Naive thymus-derived CD8-positive, alpha-beta T cell (primary cell): ENCODE results near the gene ARNT2. TPM values are rescaled to one million over a fixed set of nuclear protein-coding genes. Genes with fewer than 3 reads are reported as not detected.

Experiments
- ATAC-seq, 2 donors: fragments of 150-1000 bp; cut with Tn5 transposase in 1 of 2; sonication (Bioruptor Pico), chemical (Tn5 transposase) in 1 of 2; 1 replicate in 1 of 2; 2 replicates in 1 of 2; pipeline ENCODE4 v1.10.0; 2021; ENCODE audit warnings: mild to moderate bottlenecking in 2 of 2, moderate library complexity in 2 of 2
- POLR2A ChIA-PET: fragments of 350-600 bp; sonication (Branson Sonifier 250); formaldehyde crosslinking; loops from one replicate; lab custom pipeline; 2021; ENCODE audit warnings: antibody characterized with exemption; lab: Charles Lee
- DNase-seq, 10 donors: peaks; one replicate each; pipeline versions ENCODE4 v3.0.0 to v3.0.0-alpha.2; 2020 to 2022
- H3K27ac Mint-ChIP-seq, 10 donors: one replicate each; pipeline ENCODE4 v1.8.0; 2020 to 2022; ENCODE audit warnings: mild to moderate bottlenecking in 10 of 10, mixed read lengths in 10 of 10, moderate library complexity in 4 of 10, inconsistent platforms in 1 of 10
- H3K27me3 Mint-ChIP-seq, 5 donors: one replicate each; pipeline ENCODE4 v1.8.0; 2021 to 2022; ENCODE audit warnings: mixed read lengths in 5 of 5
- H3K36me3 Mint-ChIP-seq, 3 donors: one replicate each; pipeline ENCODE4 v1.8.0; 2020 to 2022; ENCODE audit warnings: mixed read lengths in 3 of 3, mild to moderate bottlenecking in 2 of 3, inconsistent platforms in 1 of 3
- H3K4me1 Mint-ChIP-seq, 4 donors: one replicate each; pipeline ENCODE4 v1.8.0; 2021 to 2022; ENCODE audit warnings: mixed read lengths in 4 of 4
- H3K4me3 Mint-ChIP-seq, 10 donors: one replicate each; pipeline ENCODE4 v1.8.0; 2020 to 2022; ENCODE audit warnings: mild to moderate bottlenecking in 10 of 10, mixed read lengths in 10 of 10, moderate library complexity in 6 of 10, inconsistent platforms in 1 of 10
- H3K9me3 Mint-ChIP-seq, 9 donors: one replicate each; pipeline ENCODE4 v1.8.0; 2020 to 2022; ENCODE audit warnings: mixed read lengths in 9 of 9, mild to moderate bottlenecking in 3 of 9, inconsistent platforms in 1 of 9, moderate library complexity in 1 of 9
- polyA plus RNA-seq, 3 donors: library from polyadenylated mRNA; unstranded; fragments of 300-500 nt; fragmentation: Illumina TruSeq; gene quantifications; one replicate each; pipeline ENCODE4 v1.2.3, GENCODE V29; 2021
- total RNA-seq, 8 experiments: library from RNA in 2 of 8; stranded (reverse) in 2 of 8; gene quantifications; one replicate each; pipeline ENCODE4 v1.2.3 and lab custom pipeline; 2021 to 2026

ARNT2 gene
- total RNA-seq (not detected), polyA plus RNA-seq (not detected), total RNA-seq (lab: John Stamatoyannopoulos, UW) (0 to 0.25 (median 0) reads per million in 6 experiments)

DNA sequence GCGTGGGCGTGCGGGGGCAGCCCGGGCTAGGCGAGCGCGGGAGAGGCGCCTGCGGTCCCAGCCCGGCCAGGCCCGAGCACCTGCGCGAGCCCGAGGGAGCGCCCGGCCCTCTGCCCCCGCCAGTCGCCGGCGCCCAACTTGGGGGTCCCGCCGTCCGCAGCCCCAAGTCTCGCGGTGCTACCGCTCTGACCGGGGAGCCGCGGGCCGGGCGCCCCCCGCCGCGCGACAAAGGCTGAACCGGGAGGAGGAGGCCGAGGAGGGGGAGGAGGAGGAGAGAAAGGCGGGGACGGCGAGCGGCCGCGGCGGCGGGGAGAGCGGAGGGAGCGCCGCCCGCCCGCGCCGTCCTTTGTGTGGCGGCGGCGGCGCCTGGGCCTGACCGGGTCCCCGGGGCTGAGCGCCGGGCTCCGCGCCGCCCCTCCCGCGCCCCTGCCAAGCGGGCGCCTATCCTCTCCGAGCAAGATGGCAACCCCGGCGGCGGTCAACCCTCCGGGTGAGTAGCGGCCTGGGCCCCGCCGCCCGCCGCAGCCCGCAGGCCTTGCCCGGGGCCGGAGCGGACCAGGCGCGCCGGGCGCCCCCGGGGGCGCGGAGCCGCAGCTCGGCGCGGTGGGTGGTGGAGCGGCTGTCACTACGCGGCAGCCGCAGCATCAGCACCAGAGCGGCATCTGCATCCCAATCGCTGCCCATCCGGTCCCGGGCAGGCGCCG is at the start of gene ARNT2:
Gene ARNT2, plus strand, starts transcription at position 326 of the 704 bp plus-strand sequence. Its CDS starts 134 bp downstream, at position 460.
- no peaks in the 10 kb centered on the region for H3K9me3 Mint-ChIP-seq

GRCh38 chr15:80367094-80367493 is 37.1 kb upstream of the ARNT2 start:
- Mint-ChIP-seq H3K27me3 (peaks cover 13 to 19% (median 13%) of the 10 kb centered on the region in 5 donors), H3K4me1 (peaks cover 0 to 2% (median 0%) of the 10 kb centered on the region in 4 donors), H3K4me3 (no peak overlapping the region), H3K9me3 (peaks cover 4 to 65% (median 36%) of the 10 kb centered on the region in 9 donors), H3K36me3 (peaks cover 0 to 32% (median 0%) of the 10 kb centered on the region in 3 donors), H3K27ac (no peak overlapping the region)
- DNase-seq (no peak), ATAC-seq (no peak)
- POLR2A ChIA-PET = no interaction called here

More for the DNA sequence above, at the start of gene ARNT2:
- Mint-ChIP-seq H3K4me3 (peak within 1 kb of the TSS in 6 of 10 donors; percentile 9 to 52 (median 38)), H3K27me3 (peaks cover 40 to 82% (median 65%) of the 10 kb centered on the region in 5 donors), H3K4me1 (peaks cover 0 to 7% (median 3%) of the 10 kb centered on the region in 4 donors), H3K36me3 (peaks cover 0 to 3% (median 0%) of the 10 kb centered on the region in 3 donors), H3K27ac (peak within 1 kb of the TSS in 1 of 10 donors; percentile 72)
- ATAC-seq = no peak
- no peak for DNase-seq
- POLR2A ChIA-PET = no interaction called here

DNA sequence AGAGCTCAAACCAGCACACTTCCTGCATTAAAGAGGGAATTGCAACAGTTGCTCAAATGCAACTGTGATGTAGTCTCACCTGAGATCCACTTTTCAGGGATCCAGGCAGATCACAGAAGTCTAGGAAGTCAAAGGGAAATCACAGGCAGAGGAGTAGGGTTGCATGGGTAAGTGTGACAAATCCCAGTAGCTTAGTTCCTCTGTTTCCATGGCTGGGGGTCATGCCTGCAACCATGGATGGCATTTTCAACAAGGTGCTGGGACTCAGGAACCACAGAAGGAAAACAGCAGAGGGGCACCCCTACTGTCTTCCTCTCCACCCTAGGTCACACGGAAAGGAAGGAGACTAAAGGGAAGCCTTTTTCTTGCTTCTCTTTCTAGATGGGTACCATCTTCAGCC is 36.5 kb upstream of the ARNT2 start:
- H3K4me3 Mint-ChIP-seq = no peak overlapping the region
- POLR2A ChIA-PET = no interaction called here
- peaks cover 11 to 16% (median 13%) of the 10 kb centered on the region in 5 donors for H3K27me3 Mint-ChIP-seq
- peaks cover 0 to 32% (median 0%) of the 10 kb centered on the region in 3 donors for H3K36me3 Mint-ChIP-seq
- ATAC-seq (no peak), DNase-seq (no peak)
- H3K9me3 Mint-ChIP-seq = peaks cover 4 to 63% (median 36%) of the 10 kb centered on the region in 9 donors
- peaks cover 0 to 1% (median 0%) of the 10 kb centered on the region in 4 donors for H3K4me1 Mint-ChIP-seq
- no peak overlapping the region for H3K27ac Mint-ChIP-seq

GRCh38 chr15:80371924-80372323 is 32.3 kb upstream of the ARNT2 start:
- Mint-ChIP-seq H3K4me1 (no peaks in the 10 kb centered on the region), H3K27me3 (peaks cover 8 to 16% (median 13%) of the 10 kb centered on the region in 5 donors), H3K4me3 (no peak overlapping the region), H3K36me3 (peaks cover 0 to 26% (median 0%) of the 10 kb centered on the region in 3 donors), H3K9me3 (peaks cover 0 to 41% (median 26%) of the 10 kb centered on the region in 9 donors), H3K27ac (no peak overlapping the region)
- POLR2A ChIA-PET = no interaction called here
- DNase-seq = no peak
- ATAC-seq = no peak

- H3K27ac Mint-ChIP-seq = no peak overlapping the region
- no peak for DNase-seq
- peaks cover 20 to 38% (median 24%) of the 10 kb centered on the region in 5 donors for H3K27me3 Mint-ChIP-seq
- peaks cover 0 to 5% (median 0%) of the 10 kb centered on the region in 3 donors for H3K36me3 Mint-ChIP-seq
- H3K4me1 Mint-ChIP-seq = peaks cover 0 to 2% (median 0%) of the 10 kb centered on the region in 4 donors
- POLR2A ChIA-PET = no interaction called here
- H3K9me3 Mint-ChIP-seq = peaks cover 0 to 16% (median 6%) of the 10 kb centered on the region in 9 donors
- no peak overlapping the region for H3K4me3 Mint-ChIP-seq
- ATAC-seq = no peak
Observed at GRCh38 chr15:80374441-80374840, 29.7 kb upstream of the ARNT2 start.

DNA sequence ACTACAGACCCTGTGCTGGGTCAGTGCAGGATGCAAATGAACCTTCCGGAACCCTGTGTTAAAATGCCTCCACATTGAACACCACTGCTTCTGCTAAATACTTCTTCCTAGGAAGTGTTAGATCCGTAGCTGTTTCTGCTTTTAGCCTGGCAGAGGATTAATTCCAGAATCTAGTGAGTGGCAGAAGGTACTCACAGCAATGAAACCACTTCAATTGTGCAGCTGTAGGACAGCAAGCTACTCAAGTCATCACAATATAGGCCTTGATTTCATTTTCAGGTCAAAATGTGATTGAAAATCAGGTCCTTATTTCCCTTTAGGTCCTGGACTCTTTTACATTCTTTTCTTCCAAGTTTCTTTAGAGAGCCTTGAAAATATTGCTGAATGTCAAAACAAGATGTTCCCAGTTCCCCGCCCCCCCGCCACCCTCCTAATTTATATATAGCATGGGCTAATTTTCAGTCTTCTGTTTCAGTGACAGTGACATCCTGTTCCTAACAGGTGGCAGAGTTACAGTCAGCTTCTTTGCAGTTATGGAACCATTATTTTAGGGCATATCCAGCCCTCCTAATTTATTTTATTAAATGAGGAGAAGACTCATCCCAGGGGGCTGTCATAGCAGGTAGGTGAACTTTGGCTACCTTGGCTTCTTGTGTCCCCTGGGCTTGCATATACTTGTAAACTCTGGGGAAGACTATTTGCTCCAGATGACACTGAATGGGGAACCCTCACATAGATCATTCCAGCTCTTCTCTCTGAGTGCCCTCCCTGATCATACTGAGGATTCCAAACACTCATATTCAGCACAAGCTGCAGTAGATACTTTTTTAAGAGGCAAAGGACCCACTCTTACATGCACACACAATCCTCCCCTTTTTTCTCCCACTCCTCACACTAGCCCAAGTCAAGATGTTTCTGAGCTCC is 28.0 kb upstream of the ARNT2 start:
- Mint-ChIP-seq H3K9me3 (peaks cover 0 to 6% (median 0%) of the 10 kb centered on the region in 9 donors), H3K4me3 (no peak overlapping the region), H3K36me3 (peaks cover 0 to 4% (median 0%) of the 10 kb centered on the region in 3 donors), H3K27me3 (peaks cover 27 to 56% (median 30%) of the 10 kb centered on the region in 5 donors), H3K4me1 (peaks cover 0 to 2% (median 0%) of the 10 kb centered on the region in 4 donors), H3K27ac (no peak overlapping the region)
- no peak for DNase-seq
- POLR2A ChIA-PET = no interaction called here
- ATAC-seq = no peak

DNA sequence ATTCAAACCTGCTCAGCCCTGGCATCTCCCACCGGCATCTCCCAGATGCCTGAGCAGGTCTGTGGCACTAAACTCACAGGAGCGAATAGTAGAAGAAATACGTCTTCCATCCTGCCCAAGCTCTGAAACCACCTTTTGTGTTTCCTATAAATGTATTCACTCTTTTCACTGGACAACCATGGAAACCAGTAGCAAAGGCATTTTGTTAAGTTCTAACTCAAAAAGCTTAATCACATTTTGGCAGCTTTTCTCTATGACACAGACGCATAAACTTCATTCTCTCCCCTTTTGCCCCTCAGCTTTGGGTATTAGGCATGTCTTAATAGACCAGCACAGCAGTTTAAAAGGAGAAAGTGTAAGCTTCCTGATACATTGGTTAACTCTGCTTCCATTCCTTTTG is 24.5 kb upstream of the ARNT2 start:
- Mint-ChIP-seq H3K9me3 (peaks cover 0 to 5% (median 0%) of the 10 kb centered on the region in 9 donors), H3K36me3 (no peaks in the 10 kb centered on the region)
- POLR2A ChIA-PET = no interaction called here

DNA sequence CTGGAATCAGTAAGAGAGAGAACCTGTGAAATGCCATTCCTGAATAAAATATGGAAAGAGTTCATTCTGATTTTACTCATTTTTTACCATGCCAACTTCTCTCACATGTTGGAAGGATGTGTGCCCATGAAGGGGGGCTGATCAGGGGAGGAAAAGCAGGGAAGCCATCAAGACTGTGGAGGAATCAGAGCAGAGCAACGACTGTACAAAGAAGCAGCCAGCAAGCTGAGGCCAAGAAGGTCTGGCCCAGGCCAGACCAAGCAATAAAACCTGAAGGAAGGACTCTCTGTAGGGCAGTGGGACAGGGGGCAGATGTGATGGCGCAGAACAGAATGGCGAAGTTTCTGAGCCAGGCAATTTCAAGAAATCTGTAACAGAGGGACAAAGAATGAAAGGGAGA is 24.0 kb upstream of the ARNT2 start:
- ATAC-seq (no peak), DNase-seq (no peak)
- Mint-ChIP-seq H3K4me1 (peaks cover 0 to 2% (median 0%) of the 10 kb centered on the region in 4 donors), H3K27me3 (peaks cover 22 to 52% (median 32%) of the 10 kb centered on the region in 5 donors), H3K36me3 (no peaks in the 10 kb centered on the region), H3K4me3 (no peak overlapping the region), H3K9me3 (peaks cover 0 to 5% (median 0%) of the 10 kb centered on the region in 9 donors), H3K27ac (peak overlapping the region in 1 of 10 donors; percentile 24)
- POLR2A ChIA-PET = no interaction called here

More for the DNA sequence above, 24.5 kb upstream of the ARNT2 start:
- H3K4me1 Mint-ChIP-seq = peaks cover 0 to 2% (median 0%) of the 10 kb centered on the region in 4 donors
- no peak for ATAC-seq
- no peak overlapping the region for H3K27ac Mint-ChIP-seq
- no peak overlapping the region for H3K4me3 Mint-ChIP-seq
- peaks cover 22 to 52% (median 32%) of the 10 kb centered on the region in 5 donors for H3K27me3 Mint-ChIP-seq
- no peak for DNase-seq

GRCh38 chr15:80382285-80382684 is 21.9 kb upstream of the ARNT2 start:
- H3K27ac Mint-ChIP-seq = no peak overlapping the region
- ATAC-seq = no peak
- POLR2A ChIA-PET = no interaction called here
- peaks cover 24 to 53% (median 36%) of the 10 kb centered on the region in 5 donors for H3K27me3 Mint-ChIP-seq
- DNase-seq = no peak
- H3K4me1 Mint-ChIP-seq = peaks cover 0 to 2% (median 0%) of the 10 kb centered on the region in 4 donors
- H3K36me3 Mint-ChIP-seq = no peaks in the 10 kb centered on the region
- H3K4me3 Mint-ChIP-seq = no peak overlapping the region
- H3K9me3 Mint-ChIP-seq = peaks cover 0 to 5% (median 0%) of the 10 kb centered on the region in 9 donors

DNA sequence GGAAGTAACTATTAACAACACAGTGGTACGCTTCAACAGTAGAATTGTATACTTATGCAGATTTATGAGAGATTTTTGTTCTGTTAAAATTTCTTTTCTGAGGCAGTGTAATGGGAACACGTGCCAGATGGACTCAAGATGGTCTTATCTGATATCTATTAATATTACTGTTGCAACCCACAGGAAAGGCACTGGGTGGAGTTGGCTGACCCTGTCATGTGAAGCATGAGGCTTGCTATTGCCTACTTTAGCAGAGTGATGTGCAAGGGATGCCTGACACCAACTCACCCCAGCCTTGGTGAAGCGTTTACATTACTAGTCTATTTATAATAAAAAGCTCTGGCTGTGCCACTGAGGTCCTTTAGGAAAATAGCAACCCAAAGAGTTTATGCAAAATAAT is 19.8 kb upstream of the ARNT2 start:
- POLR2A ChIA-PET = no interaction called here
- H3K27me3 Mint-ChIP-seq = peaks cover 14 to 41% (median 26%) of the 10 kb centered on the region in 5 donors
- H3K9me3 Mint-ChIP-seq = peaks cover 0 to 5% (median 0%) of the 10 kb centered on the region in 9 donors
- no peak overlapping the region for H3K4me3 Mint-ChIP-seq
- no peaks in the 10 kb centered on the region for H3K4me1 Mint-ChIP-seq
- DNase-seq (no peak), ATAC-seq (no peak)
- no peak overlapping the region for H3K27ac Mint-ChIP-seq
- H3K36me3 Mint-ChIP-seq = no peaks in the 10 kb centered on the region

- no peaks in the 10 kb centered on the region for H3K36me3 Mint-ChIP-seq
- ATAC-seq (no peak), DNase-seq (no peak)
- no peaks in the 10 kb centered on the region for H3K4me1 Mint-ChIP-seq
- peaks cover 0 to 9% (median 0%) of the 10 kb centered on the region in 9 donors for H3K9me3 Mint-ChIP-seq
- POLR2A ChIA-PET = no interaction called here
- H3K27ac Mint-ChIP-seq = no peak overlapping the region
- peaks cover 8 to 24% (median 21%) of the 10 kb centered on the region in 5 donors for H3K27me3 Mint-ChIP-seq
- no peak overlapping the region for H3K4me3 Mint-ChIP-seq
Observed at GRCh38 chr15:80386151-80386550, 18.0 kb upstream of the ARNT2 start.

- POLR2A ChIA-PET = no interaction called here
- no peak overlapping the region for H3K27ac Mint-ChIP-seq
- H3K9me3 Mint-ChIP-seq = peaks cover 0 to 6% (median 0%) of the 10 kb centered on the region in 9 donors
- ATAC-seq (no peak), DNase-seq (no peak)
- no peaks in the 10 kb centered on the region for H3K36me3 Mint-ChIP-seq
- peaks cover 0 to 19% (median 10%) of the 10 kb centered on the region in 5 donors for H3K27me3 Mint-ChIP-seq
- no peaks in the 10 kb centered on the region for H3K4me1 Mint-ChIP-seq
- H3K4me3 Mint-ChIP-seq = no peak overlapping the region
Observed at GRCh38 chr15:80388326-80388725, 15.9 kb upstream of the ARNT2 start.
